Vagina (tissue), 2 donors: ENCODE results near the gene CNOT1. TPM values are rescaled to one million over a fixed set of nuclear protein-coding genes. Genes with fewer than 3 reads are reported as not detected.

Experiments used
- DNase-seq, 2 donors: peaks; one replicate each; pipeline ENCODE4 v3.0.0-alpha.2; 2017; ENCODE audit errors: extremely low spot score in 2 of 2
- H3K27ac ChIP-seq: fragments of 200-600 bp; sonication (generic); one replicate; pipeline ENCODE4 v1.5.1; 2019
- H3K27me3 ChIP-seq: fragments of 200-600 bp; sonication (generic); one replicate; pipeline ENCODE4 v1.5.1; 2019
- H3K36me3 ChIP-seq, 2 donors: fragments of 200-600 bp; sonication (generic); one replicate each; pipeline ENCODE4 v1.5.1; 2017 to 2019
- H3K4me1 ChIP-seq: fragments of 200-600 bp; sonication (generic); one replicate; pipeline ENCODE4 v1.5.1; 2019
- H3K4me3 ChIP-seq, 2 donors: fragments of 200-600 bp; sonication (generic); 1 replicate in 1 of 2; 2 replicates in 1 of 2; pipeline ENCODE4 v1.5.1; 2016 to 2019
- H3K9me3 ChIP-seq: fragments of 200-600 bp; sonication (generic); one replicate; pipeline ENCODE4 v1.5.1; 2019
- CTCF ChIP-seq, 3 experiments: fragments of 450-650 bp in 2 of 3; fragments of 200-600 bp in 1 of 3; sonication (generic) in 1 of 3; IDR thresholded peaks; one replicate each; pipeline ENCODE4 v1.5.1; 2017 to 2019; ENCODE audit warnings: antibody characterized with exemption in 3 of 3, mild to moderate bottlenecking in 2 of 3, moderate library complexity in 2 of 3
- POLR2A ChIP-seq, 2 donors: fragments of 450-650 bp; IDR thresholded peaks; one replicate each; pipeline ENCODE4 v1.6.1; 2017; ENCODE audit warnings: antibody characterized with exemption in 2 of 2, mild to moderate bottlenecking in 2 of 2, moderate library complexity in 2 of 2
- POLR2AphosphoS5 ChIP-seq, 2 donors: sonication (generic); formaldehyde crosslinking; IDR thresholded peaks; one replicate each; pipeline ENCODE4 v1.9.0; 2017; ENCODE audit warnings: antibody characterized with exemption in 2 of 2, mild to moderate bottlenecking in 2 of 2, low read depth in 1 of 2; ENCODE audit not compliant: insufficient read depth in 1 of 2
- intact Hi-C: fragments of 100-400 bp; cut with DNase I; formaldehyde crosslinking; loops from one replicate; pipeline ENCODE4 v1.15.1; 2023
- total RNA-seq: library from RNA; depleted of rRNA; stranded (reverse); fragments of >200 nt; gene quantifications from one replicate; pipeline ENCODE4 v1.2.3, GENCODE V29; 2016

Gene CNOT1
- total RNA-seq, 1 donor from 2014 or later = 115 TPM

- H3K9me3 ChIP-seq = no peaks in the 10 kb centered on the region
- intact Hi-C loops = loop anchor here (1.0 kb wide), 1 partner anchor 33 kb away; no protein-coding TSS in a partner anchor
- H3K36me3 ChIP-seq = peaks cover 0 to 3% of the 10 kb centered on the region in 2 donors
- peaks cover 24% of the 10 kb centered on the region for H3K4me1 ChIP-seq
- DNase-seq = no peak
- H3K27ac ChIP-seq = no peak within 1 kb of the TSS
- no peaks in the 10 kb centered on the region for H3K27me3 ChIP-seq
- TF ChIP-seq POLR2A (IDR thresholded peaks at IDR 0.05) (no peak), POLR2AphosphoS5 (IDR thresholded peaks at IDR 0.05; ENCODE audit: insufficient read depth in 1 of 2, low read depth in 1 of 2) (peak in 1 of 2 donors; percentile 41)
- H3K4me3 ChIP-seq = peak within 1 kb of the TSS; percentile 32 to 40
These were observed 129.8 kb downstream of the CNOT1 start, which contains the start of gene NDRG4 for GRCh38 chr16:58499615-58500351. Gene NDRG4 (plus strand): TSS chr16:58500143. CDS start chr16:58500249, 106 bp downstream.

- peaks cover 24% of the 10 kb centered on the region for H3K4me1 ChIP-seq
- intact Hi-C loops = no loop called here
- no peak overlapping the region for H3K27ac ChIP-seq
- peaks cover 0 to under 1% of the 10 kb centered on the region in 2 donors for H3K36me3 ChIP-seq
- DNase-seq = no peak
- no peaks in the 10 kb centered on the region for H3K9me3 ChIP-seq
- H3K27me3 ChIP-seq = no peaks in the 10 kb centered on the region
- no peak overlapping the region for H3K4me3 ChIP-seq
- TF ChIP-seq CTCF (IDR thresholded peaks at IDR 0.05) (no peak), POLR2A (IDR thresholded peaks at IDR 0.05) (no peak), POLR2AphosphoS5 (IDR thresholded peaks at IDR 0.05; ENCODE audit: insufficient read depth in 1 of 2, low read depth in 1 of 2) (no peak)
These were observed 130.5 kb downstream of the CNOT1 start for GRCh38 chr16:58499092-58499511.

- Histone ChIP-seq H3K9me3 (no peaks in the 10 kb centered on the region), H3K4me1 (peaks cover 24% of the 10 kb centered on the region), H3K4me3 (no peak overlapping the region), H3K27ac (no peak overlapping the region), H3K27me3 (no peaks in the 10 kb centered on the region), H3K36me3 (no peaks in the 10 kb centered on the region)
- intact Hi-C loops = no loop called here
- DNase-seq = no peak
- TF ChIP-seq POLR2A (IDR thresholded peaks at IDR 0.05) (no peak), POLR2AphosphoS5 (IDR thresholded peaks at IDR 0.05; ENCODE audit: insufficient read depth in 1 of 2, low read depth in 1 of 2) (no peak), CTCF (IDR thresholded peaks at IDR 0.05) (no peak)
These were observed 131.1 kb downstream of the CNOT1 start for GRCh38 chr16:58498341-58499091.

GRCh38 chr16:58497935-58498334 is 131.7 kb downstream of the CNOT1 start:
- TF ChIP-seq CTCF (IDR thresholded peaks at IDR 0.05) = no peak
- no peak for TF ChIP-seq POLR2A (IDR thresholded peaks at IDR 0.05)
- no peak for TF ChIP-seq POLR2AphosphoS5 (IDR thresholded peaks at IDR 0.05; ENCODE audit: insufficient read depth in 1 of 2, low read depth in 1 of 2)
- H3K4me1 ChIP-seq = peaks cover 24% of the 10 kb centered on the region
- no peak overlapping the region for H3K27ac ChIP-seq
- H3K4me3 ChIP-seq = no peak overlapping the region
- no peaks in the 10 kb centered on the region for H3K36me3 ChIP-seq
- no peaks in the 10 kb centered on the region for H3K9me3 ChIP-seq
- intact Hi-C loops = no loop called here
- no peak for DNase-seq
- no peaks in the 10 kb centered on the region for H3K27me3 ChIP-seq

GRCh38 chr16:58497468-58497867 is 132.2 kb downstream of the CNOT1 start:
- no peak for DNase-seq

More at GRCh38 chr16:58497468-58497867, 132.2 kb downstream of the CNOT1 start:
- intact Hi-C loops = no loop called here
- H3K27me3 ChIP-seq = no peaks in the 10 kb centered on the region
- no peaks in the 10 kb centered on the region for H3K9me3 ChIP-seq
- no peaks in the 10 kb centered on the region for H3K36me3 ChIP-seq
- H3K4me1 ChIP-seq = peaks cover 24% of the 10 kb centered on the region
- no peak overlapping the region for H3K27ac ChIP-seq
- H3K4me3 ChIP-seq = no peak overlapping the region
- TF ChIP-seq POLR2AphosphoS5 (IDR thresholded peaks at IDR 0.05; ENCODE audit: insufficient read depth in 1 of 2, low read depth in 1 of 2) = no peak
- no peak for TF ChIP-seq POLR2A (IDR thresholded peaks at IDR 0.05)
- no peak for TF ChIP-seq CTCF (IDR thresholded peaks at IDR 0.05)
